K562 (cell line): ENCODE results near the gene LHPP. TPM values are rescaled to one million over a fixed set of nuclear protein-coding genes. Genes with fewer than 3 reads are reported as not detected.

ENCODE experiments used
- ATAC-seq: fragments of 200-7000 bp; cut with Tn5 transposase; 3 replicates; pipeline ENCODE4 v1.9.1; 2020; ENCODE audit warnings: moderate library complexity
- BruUV-seq: library from RNA; stranded (reverse); fragments of 400-500 nt; replicated peaks from 2 replicates; lab custom pipeline; 2021; lab: Mats Ljungman, UMichigan
- CTCF ChIA-PET: fragments of 300-600 bp; formaldehyde crosslinking; extraction: SDS; loops from one replicate; lab custom pipeline; 2021; ENCODE audit warnings: low intra/inter-chr PET ratio; lab: Yijun Ruan, JAX
- POLR2A ChIA-PET: fragments of 300-600, 350-650 bp; sonication (Branson Sonifier 250); formaldehyde crosslinking; extraction: SDS; loops from one replicate; lab custom pipeline; 2021; ENCODE audit warnings: antibody characterized with exemption, inconsistent platforms; lab: Yijun Ruan, JAX
- DNase-seq, 4 experiments: peaks; one replicate each; pipeline versions ENCODE4 v3.0.0 to v3.0.0-alpha.2; 2011 to 2018; ENCODE audit warnings: low spot score in 3 of 4, mixed read lengths in 3 of 4; ENCODE audit errors: extremely low read depth in 1 of 4
- FAIRE-seq: peaks from 2 replicates; lab custom pipeline; 2011; peaks lifted over from hg19 to GRCh38; lab: Jason Lieb, UNC
- H2AFZ ChIP-seq: 2 replicates; pipeline ENCODE4 v1.6.0; 2011; ENCODE audit warnings: low read depth, low read length, control low read depth, inconsistent platforms
- H3K27ac ChIP-seq: fragments of 200-600 bp; 3 replicates; pipeline ENCODE4 v1.8.0; 2011; ENCODE audit warnings: low read depth, mild to moderate bottlenecking, control low read depth, inconsistent platforms, low read length, moderate library complexity, mixed read lengths; ENCODE audit errors: extremely low read depth
- H3K27me3 ChIP-seq, 2 experiments: fragments of 300-600 bp in 1 of 2; 2 replicates in 1 of 2; 3 replicates in 1 of 2; pipeline versions ENCODE4 v1.6.0 to v1.8.0; 2011; ENCODE audit warnings: inconsistent platforms in 2 of 2, low read length in 2 of 2, mild to moderate bottlenecking in 1 of 2, mixed read lengths in 1 of 2, moderate library complexity in 1 of 2; ENCODE audit not compliant: control insufficient read depth in 2 of 2, insufficient read depth in 2 of 2
- H3K36me3 ChIP-seq: fragments of 300-600 bp; 3 replicates; pipeline ENCODE4 v1.8.0; 2011; ENCODE audit warnings: mild to moderate bottlenecking, low read length, inconsistent platforms; ENCODE audit not compliant: control insufficient read depth, insufficient read depth
- H3K4me1 ChIP-seq, 2 experiments: fragments of 200-600 bp in 1 of 2; replicated peaks in 1 of 2; 2 replicates in 1 of 2; 3 replicates in 1 of 2; pipeline versions ENCODE4 v1.5.1 to v1.8.0; 2011; ENCODE audit warnings: inconsistent platforms in 2 of 2, low read length in 2 of 2, mild to moderate bottlenecking in 1 of 2, mixed read lengths in 1 of 2, moderate library complexity in 1 of 2; ENCODE audit not compliant: control insufficient read depth in 2 of 2, insufficient read depth in 2 of 2
- H3K4me2 ChIP-seq: 2 replicates; pipeline ENCODE4 v1.6.1; 2011; ENCODE audit warnings: low read length, control low read depth, inconsistent platforms, mixed read lengths; ENCODE audit not compliant: insufficient read depth
- H3K4me3 ChIP-seq: fragments of 200-600 bp; sonication (generic), shearing (Covaris generic); 2 replicates; pipeline ENCODE4 v1.5.1; 2016; ENCODE audit warnings: control low read depth, inconsistent platforms
- H3K79me2 ChIP-seq: fragments of 200-600 bp; 3 replicates; pipeline ENCODE4 v1.8.0; 2011; ENCODE audit warnings: low read length, inconsistent platforms; ENCODE audit not compliant: control insufficient read depth, insufficient read depth
- H3K9ac ChIP-seq, 2 experiments: 2 replicates each; pipeline versions ENCODE4 v1.6.0 to v1.6.1; 2011; ENCODE audit warnings: low read depth in 2 of 2, low read length in 2 of 2, control low read depth in 1 of 2, inconsistent platforms in 1 of 2, mild to moderate bottlenecking in 1 of 2, mixed read lengths in 1 of 2; ENCODE audit not compliant: insufficient read depth in 1 of 2
- H3K9me1 ChIP-seq: one replicate; pipeline ENCODE4 v1.6.0; 2011; ENCODE audit warnings: inconsistent platforms, mild to moderate bottlenecking, low read length, moderate library complexity; ENCODE audit not compliant: control insufficient read depth, insufficient read depth
- H3K9me3 ChIP-seq: replicated peaks from 2 replicates; pipeline ENCODE4 v1.5.1; 2011; ENCODE audit warnings: low read depth, low read length, inconsistent platforms; ENCODE audit not compliant: control insufficient read depth, insufficient read depth
- H4K20me1 ChIP-seq: replicated peaks from 2 replicates; pipeline ENCODE4 v1.6.1; 2011; ENCODE audit warnings: low read length, inconsistent platforms, mixed read lengths; ENCODE audit not compliant: control insufficient read depth, insufficient read depth
- CTCF ChIP-seq, 3 experiments: IDR thresholded peaks in 2 of 3; conservative IDR thresholded peaks in 1 of 3; 2 replicates each; pipeline ENCODE4 v1.5.1; 2011 to 2012; ENCODE audit warnings: low read length in 3 of 3, mild to moderate bottlenecking in 3 of 3, control low read depth in 2 of 3, improper control_type of control experiment in 1 of 3, inconsistent platforms in 1 of 3, low read depth in 1 of 3, mixed read lengths in 1 of 3, moderate library complexity in 1 of 3; ENCODE audit not compliant: insufficient read depth in 2 of 3
- ELF4 ChIP-seq: fragments of 450-650 bp; formaldehyde crosslinking; IDR thresholded peaks from 2 replicates; pipeline ENCODE4 v1.4.0; 2022; ENCODE audit warnings: missing genetic modification characterization
- KDM2B ChIP-seq: fragments of 250-450 bp; sonication (Bioruptor Pico); IDR thresholded peaks from 2 replicates; pipeline ENCODE4 v1.8.0; 2021; ENCODE audit warnings: mild to moderate bottlenecking, moderate library complexity
- NFRKB ChIP-seq: fragments of 450-650 bp; IDR thresholded peaks from 2 replicates; pipeline ENCODE4 v1.6.1; 2016; ENCODE audit warnings: low read depth
- ZNF699 ChIP-seq: fragments of 250-450 bp; sonication (Bioruptor Pico); IDR thresholded peaks from 2 replicates; pipeline ENCODE4 v1.8.0; 2021; ENCODE audit warnings: mild to moderate bottlenecking, moderate library complexity; ENCODE audit not compliant: insufficient replicate concordance
- WGBS: fragments of 100-300 bp; shearing (Covaris generic); methylation state at CpG from one replicate; pipeline ENCODE4 v1.1.6; 2016; ENCODE audit warnings: low coverage, mixed read lengths; ENCODE audit not compliant: insufficient coverage; ENCODE audit errors: missing lambda C conversion rate; 5-methylcytosine and 5-hydroxymethylcytosine counted together
- in situ Hi-C: fragments of 300-500 bp; cut with MboI; formaldehyde crosslinking; loops from 4 replicates; pipeline ENCODE4 v1.15.0; 2018; ENCODE audit warnings: inconsistent platforms, mixed read lengths
- intact Hi-C: fragments of 100-400 bp; cut with micrococcal nuclease; formaldehyde crosslinking; loops from 2 replicates; pipeline ENCODE4 v1.14.2; 2022
- polyA plus RNA-seq, 8 experiments: library from polyadenylated mRNA; depleted of rRNA in 4 of 8; stranded (reverse) in 5 of 8; unstranded in 3 of 8; fragments of >200 nt; fragmentation: Nextera tagmentation in 2 of 8; fragmentation: Illumina TruSeq in 1 of 8; extraction: Ambion mirVana in 2 of 8; extraction: Trizol in 1 of 8; gene quantifications; 2 replicates each; pipeline versions ENCODE4 v1.2.1 to v1.2.3, GENCODE V29; 2011 to 2014; ENCODE audit warnings: inconsistent platforms in 1 of 8, missing spikeins in 1 of 8
- total RNA-seq, 7 experiments: library from RNA; depleted of rRNA in 6 of 7; stranded (reverse); fragments of >200 nt in 6 of 7; fragmentation: Illumina TruSeq in 2 of 7; extraction: Trizol in 2 of 7; gene quantifications; 2 replicates each; pipeline versions ENCODE4 v1.2.1 to v1.2.3, GENCODE V29; 2011 to 2021; ENCODE audit warnings: low replicate concordance in 1 of 7
- TF ChIP-seq, protein P1 (sequence below), 2 experiments: fragments of 450-650 bp; formaldehyde crosslinking in 1 of 2; IDR thresholded peaks; 2 replicates each; pipeline versions ENCODE4 v1.4.0 to v1.6.1; 2014 to 2020; ENCODE audit warnings: mild to moderate bottlenecking in 2 of 2, borderline replicate concordance in 1 of 2, low read depth in 1 of 2

Gene LHPP
- total and polyA plus RNA-seq, 9 of the 15 experiments (the other 6 are each of a cell fraction or from before 2014, with no cell fraction given) = 0.34 to 7.4 (median 3.0) TPM

GRCh38 chr10:124566222-124566888 is 104.7 kb downstream of the LHPP start (continued):
- TF ChIP-seq KDM2B = no peak

DNA sequence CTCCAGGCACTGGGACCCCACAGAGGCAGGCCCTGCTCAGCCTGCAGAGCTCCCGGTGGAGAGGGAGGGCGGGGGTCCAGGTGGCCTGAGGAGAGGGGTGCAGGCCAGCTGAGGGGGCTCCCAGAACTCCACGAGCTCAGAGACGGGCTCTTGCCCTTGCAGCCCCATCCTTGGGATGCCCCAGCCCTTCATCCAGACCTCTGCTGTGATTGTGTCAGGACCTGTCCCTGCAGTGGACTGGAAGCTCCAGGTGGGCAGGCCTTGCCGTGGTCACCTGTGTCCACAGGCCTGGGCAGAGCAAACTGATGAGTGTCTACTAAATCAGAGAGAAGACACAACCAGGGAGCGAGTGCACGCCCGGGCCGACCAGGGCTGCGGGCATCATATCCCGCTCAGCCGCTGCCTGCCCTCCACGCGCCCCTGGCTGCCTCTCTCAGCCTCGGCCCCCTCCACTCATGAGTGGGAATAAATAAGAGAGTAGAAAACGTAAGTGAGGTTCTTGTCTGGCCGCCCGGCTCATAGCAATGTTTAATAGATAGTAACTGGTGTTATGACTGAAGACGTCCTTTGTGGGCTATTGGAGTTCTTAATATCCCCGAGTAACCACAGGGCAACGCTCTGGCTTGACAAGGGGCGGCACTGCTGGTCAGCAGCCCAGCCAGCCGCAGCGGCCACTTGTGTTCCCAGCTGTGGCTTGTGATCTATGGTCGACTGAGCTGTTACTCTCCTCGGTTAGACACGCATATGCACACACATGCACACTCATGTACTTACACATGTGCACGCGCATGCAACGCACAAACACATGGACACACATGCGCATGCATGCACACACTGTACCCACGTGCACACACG is 105.6 kb downstream of the LHPP start:
- Histone ChIP-seq H2AFZ (no peak overlapping the region), H3K9me1 (no peaks in the 10 kb centered on the region), H3K9ac (no peak overlapping the region), H3K4me2 (no peak overlapping the region), H3K4me3 (no peak overlapping the region), H3K4me1 (peaks cover 0 to 18% of the 10 kb centered on the region in 2 experiments; a peak in 4 of 5 replicates), H3K27ac (no peak overlapping the region), H3K36me3 (no peaks in the 10 kb centered on the region), H4K20me1 (no peaks in the 10 kb centered on the region), H3K27me3 (no peaks in the 10 kb centered on the region; a peak in 2 of 5 replicates), H3K79me2 (no peaks in the 10 kb centered on the region), H3K9me3 (no peaks in the 10 kb centered on the region)
- no TSS peak for BruUV-seq
- ChIA-PET CTCF (no interaction called here), POLR2A (interaction anchor here (1.1 to 1.2 kb wide), 2 partner anchors 9 to 20 kb away, joined by 3 to 4 read pairs; no protein-coding TSS in a partner anchor)
- peak in 1 of 4 experiments; percentile 10 for DNase-seq
- ATAC-seq = peak; percentile 48; the same call in 2 of the 3 replicates
- FAIRE-seq = no peak
- intact Hi-C loops (loop anchor here (5.0 kb wide), 1 partner anchor 105 kb away; no protein-coding TSS in a partner anchor), in situ Hi-C loops (no loop called here)
- WGBS = 26% methylated on average over 30 of the region's 33 CpGs
- no peak for TF ChIP-seq ZNF699 (CRISPR knock-in tag)
- TF ChIP-seq, protein P1, sequence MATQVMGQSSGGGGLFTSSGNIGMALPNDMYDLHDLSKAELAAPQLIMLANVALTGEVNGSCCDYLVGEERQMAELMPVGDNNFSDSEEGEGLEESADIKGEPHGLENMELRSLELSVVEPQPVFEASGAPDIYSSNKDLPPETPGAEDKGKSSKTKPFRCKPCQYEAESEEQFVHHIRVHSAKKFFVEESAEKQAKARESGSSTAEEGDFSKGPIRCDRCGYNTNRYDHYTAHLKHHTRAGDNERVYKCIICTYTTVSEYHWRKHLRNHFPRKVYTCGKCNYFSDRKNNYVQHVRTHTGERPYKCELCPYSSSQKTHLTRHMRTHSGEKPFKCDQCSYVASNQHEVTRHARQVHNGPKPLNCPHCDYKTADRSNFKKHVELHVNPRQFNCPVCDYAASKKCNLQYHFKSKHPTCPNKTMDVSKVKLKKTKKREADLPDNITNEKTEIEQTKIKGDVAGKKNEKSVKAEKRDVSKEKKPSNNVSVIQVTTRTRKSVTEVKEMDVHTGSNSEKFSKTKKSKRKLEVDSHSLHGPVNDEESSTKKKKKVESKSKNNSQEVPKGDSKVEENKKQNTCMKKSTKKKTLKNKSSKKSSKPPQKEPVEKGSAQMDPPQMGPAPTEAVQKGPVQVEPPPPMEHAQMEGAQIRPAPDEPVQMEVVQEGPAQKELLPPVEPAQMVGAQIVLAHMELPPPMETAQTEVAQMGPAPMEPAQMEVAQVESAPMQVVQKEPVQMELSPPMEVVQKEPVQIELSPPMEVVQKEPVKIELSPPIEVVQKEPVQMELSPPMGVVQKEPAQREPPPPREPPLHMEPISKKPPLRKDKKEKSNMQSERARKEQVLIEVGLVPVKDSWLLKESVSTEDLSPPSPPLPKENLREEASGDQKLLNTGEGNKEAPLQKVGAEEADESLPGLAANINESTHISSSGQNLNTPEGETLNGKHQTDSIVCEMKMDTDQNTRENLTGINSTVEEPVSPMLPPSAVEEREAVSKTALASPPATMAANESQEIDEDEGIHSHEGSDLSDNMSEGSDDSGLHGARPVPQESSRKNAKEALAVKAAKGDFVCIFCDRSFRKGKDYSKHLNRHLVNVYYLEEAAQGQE (IDR thresholded peaks at IDR 0.05; ENCODE audit: borderline replicate concordance) = peak; percentile 34; the same call in 1 of the 2 replicates
- TF ChIP-seq, protein P1 (CRISPR knock-in tag; IDR thresholded peaks at IDR 0.05; ENCODE audit: low read depth) = no peak
- TF ChIP-seq NFRKB = no peak
- no peak for TF ChIP-seq ELF4 (CRISPR knock-in tag)
- TF ChIP-seq CTCF (IDR thresholded peaks at IDR 0.05 in 2 of 3, conservative IDR thresholded peaks at IDR 0.05 in 1 of 3; ENCODE audit: insufficient read depth in 2 of 3, low read depth in 1 of 3, low read length in 3 of 3) = peak in 2 of 3 experiments; percentile 15 to 28; a peak in 2 of 6 replicates
